RWPE1 (cell line): ENCODE results near the gene PLCB1.

Experiments
- CTCF ChIA-PET: fragments of 350-600 bp; sonication (Branson Sonifier 250); formaldehyde crosslinking; extraction: SDS; loops from one replicate; lab custom pipeline; 2021; lab: Yijun Ruan, JAX
- POLR2A ChIA-PET: fragments of 400-600 bp; formaldehyde crosslinking; extraction: SDS; loops from one replicate; lab custom pipeline; 2020; ENCODE audit warnings: antibody characterized with exemption; ENCODE audit not compliant: low non-redundant PET; lab: Yijun Ruan, JAX
- DNase-seq: peaks from one replicate; pipeline ENCODE4 v3.0.0; 2012; ENCODE audit warnings: low spot score
- H3K27ac ChIP-seq: fragments of 450-650 bp; 2 replicates; pipeline ENCODE4 v1.5.1; 2017
- TF ChIP-seq, protein P1 (sequence below): fragments of 450-650 bp; conservative IDR thresholded peaks from 2 replicates; pipeline ENCODE4 v1.5.1; 2017; ENCODE audit warnings: low read depth, mild to moderate bottlenecking

PLCB1 gene

DNA sequence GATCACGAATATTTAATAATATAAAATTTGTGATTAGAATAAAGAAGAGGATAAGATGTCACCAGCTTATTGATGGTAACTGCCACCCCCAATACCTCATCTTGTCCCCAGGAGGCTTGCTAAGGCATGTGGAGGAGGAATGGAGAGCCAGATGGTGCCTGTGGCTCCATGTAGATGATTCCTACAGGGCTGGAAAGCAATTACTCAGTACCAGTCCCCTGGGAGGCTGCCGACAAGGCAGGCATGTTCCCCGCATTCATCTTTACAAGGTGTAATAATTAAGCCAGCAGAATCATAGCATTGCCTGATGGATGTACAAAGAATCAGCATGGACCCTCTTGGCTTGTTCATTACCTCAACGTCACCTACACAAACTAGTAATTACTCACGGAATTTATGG, 155.3 kb downstream of the PLCB1 start:
- no peak for DNase-seq
- POLR2A ChIA-PET = no interaction called here
- CTCF ChIA-PET = interaction anchor here (0.6 kb wide), 1 partner anchor 25 kb away, joined by 5 read pairs; no protein-coding TSS in a partner anchor

DNA sequence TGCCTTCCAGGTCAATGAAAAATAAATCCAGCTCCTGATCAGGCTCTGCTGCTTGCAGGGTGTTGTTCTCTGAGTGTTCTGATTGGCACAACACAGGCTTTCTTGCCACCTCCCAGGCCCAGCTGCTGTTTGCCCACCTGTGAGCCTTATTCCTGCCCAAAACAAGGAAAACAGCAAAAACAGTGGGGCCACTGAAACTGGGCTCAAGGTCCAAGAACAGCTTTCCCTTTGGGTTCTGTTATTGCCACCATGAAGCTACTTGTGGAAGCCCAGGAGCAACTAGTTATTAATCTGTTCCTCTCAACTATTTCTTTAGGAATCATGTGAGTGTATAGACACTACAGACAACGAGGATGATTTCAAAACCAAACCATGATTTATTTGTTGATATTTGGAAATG, 159.1 kb downstream of the PLCB1 start:
- ChIA-PET POLR2A (no interaction called here), CTCF (interaction anchor here (0.6 to 0.7 kb wide), 2 partner anchors 9 to 122 kb away, joined by 3 to 6 read pairs; no protein-coding TSS in a partner anchor)
- TF ChIP-seq, protein P1, sequence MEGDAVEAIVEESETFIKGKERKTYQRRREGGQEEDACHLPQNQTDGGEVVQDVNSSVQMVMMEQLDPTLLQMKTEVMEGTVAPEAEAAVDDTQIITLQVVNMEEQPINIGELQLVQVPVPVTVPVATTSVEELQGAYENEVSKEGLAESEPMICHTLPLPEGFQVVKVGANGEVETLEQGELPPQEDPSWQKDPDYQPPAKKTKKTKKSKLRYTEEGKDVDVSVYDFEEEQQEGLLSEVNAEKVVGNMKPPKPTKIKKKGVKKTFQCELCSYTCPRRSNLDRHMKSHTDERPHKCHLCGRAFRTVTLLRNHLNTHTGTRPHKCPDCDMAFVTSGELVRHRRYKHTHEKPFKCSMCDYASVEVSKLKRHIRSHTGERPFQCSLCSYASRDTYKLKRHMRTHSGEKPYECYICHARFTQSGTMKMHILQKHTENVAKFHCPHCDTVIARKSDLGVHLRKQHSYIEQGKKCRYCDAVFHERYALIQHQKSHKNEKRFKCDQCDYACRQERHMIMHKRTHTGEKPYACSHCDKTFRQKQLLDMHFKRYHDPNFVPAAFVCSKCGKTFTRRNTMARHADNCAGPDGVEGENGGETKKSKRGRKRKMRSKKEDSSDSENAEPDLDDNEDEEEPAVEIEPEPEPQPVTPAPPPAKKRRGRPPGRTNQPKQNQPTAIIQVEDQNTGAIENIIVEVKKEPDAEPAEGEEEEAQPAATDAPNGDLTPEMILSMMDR = no peak

More for the DNA sequence above, 155.3 kb downstream of the PLCB1 start:
- H3K27ac ChIP-seq = no peak overlapping the region
- TF ChIP-seq, protein P1 = no peak

DNA sequence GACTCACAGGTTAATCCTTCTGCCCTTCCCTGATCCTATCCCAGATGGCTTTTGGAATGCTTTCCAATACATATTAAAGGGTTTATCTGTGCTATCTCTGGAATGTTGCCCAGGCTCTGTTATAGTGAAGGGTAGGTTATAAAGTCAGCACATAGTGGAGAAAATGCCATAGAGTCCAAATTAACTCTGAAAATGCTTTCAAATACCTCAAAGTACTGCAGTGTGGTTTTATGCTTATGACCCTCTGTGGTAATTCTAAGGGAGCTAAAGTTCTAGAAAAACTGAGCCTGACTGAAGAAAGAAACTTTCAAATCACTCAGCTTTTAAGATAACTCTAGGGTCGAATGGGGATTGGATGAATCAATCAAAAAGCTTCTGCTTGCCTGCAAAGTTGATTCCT, 159.8 kb downstream of the PLCB1 start:
- no peak overlapping the region for H3K27ac ChIP-seq
- DNase-seq = no peak
- ChIA-PET POLR2A (no interaction called here), CTCF (no interaction called here)
- TF ChIP-seq, protein P1 = no peak

More for the DNA sequence above, 159.1 kb downstream of the PLCB1 start:
- DNase-seq = no peak
- H3K27ac ChIP-seq = no peak overlapping the region

DNA sequence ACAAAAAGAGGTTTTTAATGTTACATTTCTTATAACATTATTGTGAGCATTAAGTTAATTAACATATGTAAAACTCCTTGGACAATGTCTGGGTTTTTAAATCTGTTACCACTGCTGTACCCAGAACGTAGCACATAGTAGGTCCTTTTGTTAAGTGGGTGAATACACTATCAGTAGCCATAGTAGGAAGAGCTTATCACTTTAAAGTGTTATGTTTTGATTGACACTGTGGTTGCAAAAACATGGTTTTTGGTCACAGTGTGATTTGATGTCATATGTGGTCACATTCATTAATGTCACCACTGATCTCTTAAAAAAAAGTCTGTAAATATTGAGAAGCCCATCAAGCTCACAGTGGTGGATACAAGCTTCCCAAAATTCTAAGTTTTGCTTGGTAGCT, 160.7 kb downstream of the PLCB1 start:
- no peak for DNase-seq
- TF ChIP-seq, protein P1 = no peak
- CTCF ChIA-PET = no interaction called here
- POLR2A ChIA-PET = no interaction called here
- H3K27ac ChIP-seq = no peak overlapping the region

DNA sequence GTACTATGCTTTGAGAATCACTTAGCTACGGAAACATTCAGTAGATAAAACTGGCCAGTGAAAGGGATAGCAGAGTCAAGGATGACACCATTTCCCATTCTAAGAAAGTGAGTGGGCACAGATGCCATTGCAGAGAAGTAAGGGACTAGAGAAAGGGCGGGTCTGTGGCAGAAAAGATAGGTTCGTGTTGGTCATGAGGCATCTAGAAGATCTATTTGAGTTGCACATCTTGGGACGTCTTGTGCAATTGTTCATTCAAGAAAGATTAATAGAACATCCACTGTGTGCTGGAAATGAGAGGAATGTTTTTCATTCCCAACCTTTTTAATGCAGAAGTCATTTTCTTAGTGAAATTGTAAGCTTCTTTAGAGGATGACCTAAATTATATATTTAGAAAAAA, 161.7 kb downstream of the PLCB1 start:
- DNase-seq = no peak
- TF ChIP-seq, protein P1 = no peak
- H3K27ac ChIP-seq = no peak overlapping the region
- POLR2A ChIA-PET = no interaction called here
- CTCF ChIA-PET = no interaction called here

DNA sequence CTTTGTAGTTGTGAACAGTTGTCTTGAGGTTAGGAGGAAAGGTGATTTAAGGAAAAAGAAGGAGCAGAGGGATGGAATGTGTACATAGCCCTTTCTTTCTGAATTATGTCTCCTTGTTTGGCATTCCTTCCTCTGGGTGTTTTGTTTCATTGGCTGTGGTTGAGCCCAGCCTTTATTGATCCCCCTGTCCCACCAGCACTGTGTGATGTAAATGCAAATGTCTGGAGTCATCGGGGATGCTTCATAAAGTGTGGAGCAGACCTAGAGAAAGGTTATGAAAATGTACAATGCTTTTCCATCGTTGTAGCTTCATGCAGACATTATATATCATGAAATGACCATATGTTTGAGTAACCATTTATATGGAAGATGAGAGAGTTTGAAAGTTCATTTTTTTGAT, 164.5 kb downstream of the PLCB1 start:
- ChIA-PET CTCF (no interaction called here), POLR2A (no interaction called here)
- H3K27ac ChIP-seq = no peak overlapping the region
- TF ChIP-seq, protein P1 = no peak
- no peak for DNase-seq
